HG03064 (cell line): Measurements from ENCODE around the gene JUN.

Experiments
- ATAC-seq: cut with Tn5 transposase; IDR thresholded peaks from one replicate; pipeline ENCODE4 v1.9.1; 2021; ENCODE audit warnings: low read depth; ENCODE audit not compliant: unreplicated experiment

JUN gene

DNA sequence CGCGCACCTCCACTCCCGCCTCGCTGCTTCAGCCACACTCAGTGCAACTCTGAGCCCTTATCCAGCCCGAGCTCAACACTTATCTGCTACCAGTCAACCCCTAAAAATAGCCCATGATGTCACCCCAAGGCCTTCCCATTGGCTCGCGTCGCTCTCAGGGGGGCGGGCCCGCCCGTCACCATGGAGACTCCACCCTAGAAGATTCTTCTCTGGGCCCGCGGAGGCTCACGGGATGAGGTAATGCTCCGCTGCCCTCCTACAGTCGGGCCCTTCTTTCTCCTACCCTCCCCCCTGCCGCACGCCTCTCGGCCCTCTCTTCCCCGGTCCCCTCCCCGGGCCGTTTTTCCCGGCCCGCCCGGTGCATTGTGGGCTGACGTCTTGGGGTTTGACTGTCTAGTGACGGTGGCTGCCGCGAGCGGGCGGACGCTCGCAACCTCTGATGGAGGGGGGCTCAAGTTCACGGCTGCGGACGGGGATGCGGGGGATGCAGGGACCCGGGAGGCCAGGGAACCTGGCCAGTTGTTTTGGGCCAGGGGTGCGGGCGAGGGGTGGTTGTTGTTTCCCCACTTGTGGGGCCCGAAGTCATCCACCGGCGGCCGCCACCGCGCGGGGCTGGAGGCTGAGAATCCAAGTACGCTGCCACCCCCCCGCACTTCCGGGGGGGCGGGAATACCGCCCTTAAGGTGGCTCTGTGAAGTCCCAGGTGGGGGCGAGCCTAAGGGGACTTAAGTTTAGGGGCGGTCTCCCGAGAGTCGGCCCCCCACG lies at the start of gene JUN:
JUN (minus strand) TSS at position 55 of the 765 bp plus-strand sequence. CDS start 977 bp downstream, outside the sequence.
- ATAC-seq: peak; percentile 74

DNA sequence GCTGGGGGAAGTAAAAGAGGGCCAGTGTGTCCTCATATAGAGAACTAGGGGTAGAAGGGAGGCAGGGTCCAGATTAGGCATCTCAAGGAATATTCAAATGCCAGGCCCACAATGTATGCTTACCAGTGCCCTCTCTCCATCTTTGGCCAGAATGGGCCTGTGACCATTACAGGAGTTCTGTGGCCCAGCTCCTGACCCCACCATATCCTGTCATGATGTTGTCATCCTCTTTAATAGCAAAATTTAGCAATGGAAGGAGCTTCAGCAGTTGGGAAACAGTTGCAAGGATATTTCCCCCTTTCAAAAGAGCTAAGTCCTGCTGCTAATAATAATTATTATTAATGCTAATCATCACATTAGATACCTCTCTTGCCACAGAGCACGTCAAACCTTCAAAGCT lies 49.3 kb upstream of the JUN start:
- no peak for ATAC-seq

DNA sequence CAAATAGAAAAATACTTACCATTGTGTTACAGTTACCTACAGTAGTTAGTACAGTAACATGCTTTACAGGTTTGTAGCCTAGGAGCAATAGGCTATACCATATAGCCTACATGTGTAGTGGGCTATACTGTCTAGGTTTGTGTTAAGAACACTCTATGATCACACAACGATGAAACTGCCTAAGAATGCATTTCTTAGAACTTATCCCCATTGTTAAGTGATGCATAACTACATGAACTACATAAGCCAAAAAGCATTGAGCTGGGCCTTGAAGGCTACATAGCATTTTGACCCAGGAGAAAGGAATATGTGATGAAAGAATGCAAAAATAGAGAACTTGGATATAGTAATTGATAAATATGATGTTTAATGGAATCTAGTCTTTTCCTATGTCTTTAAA lies 46.4 kb upstream of the JUN start:
- no peak for ATAC-seq

DNA sequence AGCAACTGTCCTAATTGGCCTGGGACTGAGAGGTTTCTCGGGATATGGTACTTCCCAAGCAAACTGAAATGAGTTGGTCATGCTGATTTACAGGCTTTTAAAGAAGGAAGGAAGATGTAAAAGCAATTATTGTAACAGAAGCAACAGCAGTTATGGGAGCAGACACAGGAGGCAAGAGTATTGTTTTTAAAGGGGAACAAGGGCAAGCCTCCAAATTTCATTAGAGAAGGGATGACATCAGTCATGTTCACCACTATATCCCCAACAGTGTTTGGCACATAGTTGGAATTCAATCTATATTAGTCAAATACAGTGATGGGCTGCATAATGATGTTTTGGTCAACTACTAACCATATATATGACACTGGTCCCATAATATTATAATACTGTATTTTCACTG lies 46.0 kb upstream of the JUN start:
- no peak for ATAC-seq

DNA sequence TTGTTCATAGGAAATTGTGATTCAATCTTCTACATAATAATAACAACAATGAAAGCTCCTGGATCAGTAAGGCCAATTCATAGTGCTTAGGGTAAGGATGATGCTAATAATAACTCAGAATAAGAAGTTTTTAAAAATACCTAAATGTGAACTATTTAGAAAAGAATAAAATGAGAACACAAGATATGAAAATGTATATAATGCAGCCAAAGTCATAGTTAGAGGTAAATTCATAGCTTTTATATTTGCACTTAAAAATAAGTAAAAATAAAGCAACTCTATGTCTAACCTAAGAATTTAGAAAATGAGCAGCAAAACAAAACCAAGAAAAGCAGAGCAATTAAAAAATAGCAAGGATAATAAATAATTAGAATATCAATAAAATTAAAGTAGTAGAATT lies 43.5 kb upstream of the JUN start:
- no peak for ATAC-seq

DNA sequence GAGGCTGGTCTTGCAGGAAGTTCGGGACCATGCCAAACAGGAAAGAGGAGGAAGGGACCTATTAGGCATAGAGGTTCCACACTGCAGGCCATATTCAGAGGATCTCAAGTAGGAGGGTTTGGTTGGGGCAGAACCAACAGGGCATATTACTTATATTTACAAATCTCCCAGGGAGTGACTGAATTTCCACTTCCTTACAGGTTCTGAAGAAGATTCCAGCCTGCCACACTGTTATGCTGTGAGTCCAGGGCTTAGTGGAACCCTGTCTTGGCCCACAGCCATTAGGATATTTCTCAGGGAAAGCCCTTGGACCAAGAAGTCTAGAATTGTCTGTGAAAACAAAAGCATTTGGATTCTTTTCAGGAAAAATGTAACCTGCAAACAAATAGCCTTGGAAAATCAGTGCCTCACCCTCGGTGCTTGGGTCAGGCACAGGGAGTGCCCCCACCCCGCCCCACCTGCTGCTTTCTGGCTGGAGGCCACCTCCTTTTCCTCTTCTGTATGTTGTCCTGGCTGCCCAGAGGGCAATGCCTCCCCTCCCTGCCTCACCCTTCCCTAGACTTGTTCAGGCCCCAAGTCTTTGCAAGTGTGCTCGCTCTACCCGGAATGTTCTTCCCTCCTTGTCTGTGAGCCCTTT lies 41.0 kb upstream of the JUN start:
- no peak for ATAC-seq

DNA sequence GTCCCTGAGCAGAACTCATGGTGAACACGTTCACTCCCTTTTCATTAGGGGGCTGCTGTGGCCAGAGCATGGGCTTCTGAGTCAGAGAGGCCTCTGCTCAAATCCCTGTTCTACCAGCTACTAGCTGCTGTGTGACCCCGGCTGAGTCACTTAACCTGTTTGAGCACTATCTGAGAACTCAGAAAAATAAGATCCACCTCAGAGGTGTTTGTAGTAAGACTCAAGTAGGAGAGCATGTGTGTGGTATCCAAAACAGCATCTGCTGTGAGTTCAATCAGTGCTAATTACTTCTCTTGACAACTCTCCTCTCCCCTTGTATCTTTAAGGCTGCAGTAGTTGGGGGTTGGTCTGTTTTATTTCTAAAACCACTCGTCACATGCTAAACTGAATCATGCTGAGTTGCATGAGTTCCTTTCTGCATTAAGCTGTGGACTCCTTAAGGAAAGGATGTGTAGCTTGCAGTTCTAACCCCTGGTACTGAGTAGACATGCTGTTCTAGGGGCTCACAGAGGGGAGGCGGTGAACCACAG lies 39.7 kb upstream of the JUN start:
- ATAC-seq: no peak

DNA sequence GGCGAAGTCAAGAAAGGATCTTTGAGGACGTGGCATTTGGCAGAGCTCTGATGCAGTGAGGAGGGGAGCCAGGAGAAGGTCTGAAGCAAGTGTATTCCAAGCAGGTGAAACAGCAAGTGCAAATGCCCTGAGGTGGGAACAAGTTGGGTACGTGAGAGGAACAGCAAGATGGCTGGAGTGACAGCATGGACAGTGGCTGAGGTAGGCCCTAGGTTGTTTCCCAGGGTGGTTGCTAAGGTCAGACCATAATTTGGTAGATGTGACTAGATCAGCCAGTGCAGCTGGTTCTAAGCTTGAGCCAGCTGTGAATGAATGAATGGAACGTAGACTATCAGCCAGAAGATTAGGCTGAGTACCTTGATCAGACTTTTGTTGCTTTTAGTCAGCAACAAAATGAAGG lies 37.5 kb upstream of the JUN start:
- ATAC-seq: no peak

DNA sequence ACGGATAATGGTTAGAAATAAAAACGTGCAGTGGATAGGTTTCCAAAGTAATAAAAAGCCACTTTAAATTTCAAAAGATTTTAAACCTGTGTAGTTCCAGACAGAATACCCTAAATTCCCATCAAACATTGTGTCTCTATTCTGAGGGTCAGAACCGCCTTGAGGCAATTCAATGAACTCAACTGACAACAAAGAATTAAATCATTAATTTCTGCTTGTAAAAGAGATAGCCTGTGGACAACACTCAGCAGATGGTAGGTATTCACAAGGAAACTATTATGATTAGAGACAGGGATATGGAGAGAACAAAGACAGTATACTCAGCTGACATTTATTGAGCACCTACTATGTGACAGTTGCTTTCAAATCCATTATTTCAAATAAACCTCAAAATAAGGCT lies 35.1 kb upstream of the JUN start:
- ATAC-seq: no peak

DNA sequence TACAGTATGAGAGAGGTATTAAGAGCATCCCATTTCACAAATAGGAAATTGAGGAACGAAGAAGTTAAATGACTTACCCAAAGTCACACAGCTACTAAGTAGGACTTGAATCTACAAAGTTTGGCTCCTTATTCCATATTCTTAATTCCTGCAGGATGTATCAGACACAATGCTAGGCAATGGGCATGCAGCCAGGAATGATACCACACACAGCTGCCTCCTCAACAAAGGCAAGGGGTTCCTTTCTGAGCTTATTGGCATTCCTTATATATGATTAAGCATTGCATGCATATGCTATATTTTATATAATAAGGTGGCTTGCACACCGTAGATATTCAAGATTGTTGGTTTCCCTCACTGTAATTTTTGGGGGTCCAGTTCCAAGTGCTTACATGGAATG lies 34.2 kb upstream of the JUN start:
- ATAC-seq: no peak

DNA sequence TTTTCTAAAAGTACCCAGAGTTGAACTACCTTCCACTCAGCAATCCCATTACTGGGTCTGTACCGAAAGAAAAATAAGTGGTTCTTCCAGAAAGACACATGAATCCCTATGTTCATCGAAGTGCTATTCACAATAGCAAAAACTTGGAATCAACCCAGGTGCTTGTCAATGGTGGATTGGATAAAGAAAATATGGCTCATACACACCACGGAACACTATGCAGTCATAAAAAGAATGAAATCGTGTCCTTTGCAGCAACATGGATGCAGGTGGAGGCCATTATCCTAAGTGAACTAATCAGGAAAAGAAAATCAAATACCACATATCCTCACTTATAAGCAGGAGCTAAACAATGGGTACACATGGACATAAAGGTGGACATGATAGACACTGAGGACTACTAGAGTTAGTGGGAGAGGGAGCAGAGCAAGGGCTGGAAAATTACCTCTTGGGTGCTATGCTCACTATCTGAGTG lies 32.9 kb upstream of the JUN start:
- no peak for ATAC-seq

DNA sequence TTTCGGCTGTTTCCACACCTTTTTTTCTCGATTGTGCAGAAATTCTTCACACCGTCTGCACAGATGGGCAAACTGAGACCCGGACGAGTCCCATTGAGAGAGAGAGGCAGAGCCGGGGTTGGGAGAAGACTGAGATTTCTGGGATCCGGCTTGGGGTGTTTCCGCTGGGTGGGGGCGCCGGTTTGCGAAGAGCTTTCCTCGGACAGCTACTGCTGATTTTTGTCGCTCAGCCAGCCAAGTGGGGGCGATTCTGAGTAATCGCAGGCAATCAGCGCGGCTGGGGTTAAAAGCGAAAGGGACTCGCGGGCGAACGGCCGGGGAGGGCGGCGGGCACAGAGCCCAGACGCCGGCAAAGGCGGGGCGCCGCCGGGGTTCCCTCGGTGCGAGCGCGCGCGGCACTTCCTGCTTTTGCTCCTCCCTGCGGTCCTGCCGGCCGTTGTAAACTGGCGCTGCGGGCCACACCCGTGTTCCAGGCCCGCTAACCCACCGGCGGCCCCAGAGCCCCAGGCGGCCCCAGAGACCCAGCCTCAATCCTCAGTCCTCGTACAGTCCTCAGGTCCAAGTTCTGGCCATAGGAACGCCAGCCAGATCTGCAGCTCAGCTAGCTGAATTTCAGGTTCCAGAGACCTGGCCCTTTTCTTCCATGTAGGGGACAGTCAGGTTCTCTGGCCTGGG lies 32.4 kb upstream of the JUN start:
- peak; percentile 88 for ATAC-seq

DNA sequence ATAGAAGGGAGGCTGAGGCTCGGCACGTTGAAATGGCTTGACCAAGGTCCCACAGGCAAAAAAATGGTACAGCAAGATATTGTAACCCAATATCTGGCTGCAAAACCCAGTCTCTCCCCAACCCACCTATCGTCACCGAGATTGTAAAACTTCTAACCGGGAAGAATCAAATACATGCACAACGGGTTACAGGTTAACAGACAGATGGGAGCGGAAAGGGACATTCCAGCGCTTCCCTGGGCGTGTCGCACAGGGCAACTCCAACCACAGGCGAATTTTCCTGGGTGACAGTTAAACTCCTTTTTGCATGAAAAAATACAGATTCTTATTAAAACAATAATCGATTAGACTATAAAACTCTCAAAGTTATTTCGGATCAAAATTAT lies 31.8 kb upstream of the JUN start:
- peak; percentile 16 for ATAC-seq

DNA sequence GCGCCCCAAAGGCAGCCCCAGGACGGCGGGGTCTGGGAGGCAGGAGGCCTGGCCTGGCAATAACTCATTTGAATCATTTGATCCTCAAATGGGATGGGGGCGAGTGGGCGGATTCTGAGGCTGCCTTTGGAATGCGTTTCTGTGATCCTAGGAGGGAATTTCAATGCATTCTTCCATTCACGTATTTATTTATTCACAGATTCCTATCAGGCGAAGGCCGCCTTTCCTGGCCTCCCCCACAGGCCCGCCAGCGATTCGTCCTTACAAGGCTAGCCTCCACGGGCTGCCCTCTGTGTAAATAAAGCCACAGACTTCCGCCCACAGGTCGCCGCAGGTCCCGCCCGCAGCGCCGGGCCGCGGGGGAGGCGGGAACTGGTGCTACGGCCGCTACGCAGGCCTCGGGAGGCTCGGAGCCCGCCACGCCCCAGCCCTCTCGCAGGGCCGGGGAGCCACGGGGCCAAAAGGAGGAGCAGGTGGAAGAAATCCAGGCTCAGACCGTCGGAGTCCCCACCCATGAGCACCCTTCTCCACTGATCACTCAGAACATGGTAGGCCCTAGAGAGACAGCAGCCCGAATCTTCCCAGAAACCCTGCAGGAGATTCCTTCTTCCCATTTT lies 31.3 kb upstream of the JUN start:
- ATAC-seq: peak; percentile 61

DNA sequence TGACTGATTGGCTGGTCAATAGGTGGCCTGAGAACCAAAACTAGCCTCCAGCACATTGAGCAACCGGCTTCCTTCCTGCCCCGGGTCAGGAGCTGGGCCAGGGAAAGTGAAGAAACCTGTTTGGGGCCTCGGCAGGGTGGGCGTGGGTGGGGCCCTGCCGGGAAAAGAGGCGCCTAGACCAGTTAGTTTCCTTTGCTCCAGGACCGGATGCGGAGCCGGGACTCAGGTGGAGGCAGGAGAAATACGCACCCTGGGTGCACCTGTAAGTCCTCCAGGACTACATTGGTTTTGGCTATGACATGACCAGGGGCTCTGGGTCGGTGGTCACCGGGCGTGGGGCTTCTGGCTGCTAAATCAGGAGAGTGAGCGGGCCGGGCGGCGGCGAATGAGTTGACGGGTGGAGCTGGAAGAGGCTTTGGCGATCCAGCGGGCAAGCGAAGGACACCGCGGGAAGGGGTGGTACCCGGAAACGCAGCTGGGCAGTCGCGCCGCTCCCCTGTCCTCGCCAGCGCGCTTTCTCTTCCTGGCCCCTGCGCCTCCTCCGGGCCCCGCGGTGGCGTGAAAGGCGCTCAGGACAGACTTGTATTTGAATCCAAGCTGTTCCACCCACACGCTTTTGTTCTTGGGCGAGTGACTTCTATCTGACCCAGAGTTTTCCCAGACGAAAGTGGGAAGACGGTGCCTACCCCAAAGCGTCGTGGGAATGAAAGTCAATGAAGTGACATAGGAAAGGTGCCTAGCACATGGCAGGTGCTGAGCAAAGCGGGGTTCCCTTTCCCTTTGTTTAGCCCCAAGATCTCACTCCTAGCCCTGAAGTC lies 30.6 kb upstream of the JUN start:
- no peak for ATAC-seq

DNA sequence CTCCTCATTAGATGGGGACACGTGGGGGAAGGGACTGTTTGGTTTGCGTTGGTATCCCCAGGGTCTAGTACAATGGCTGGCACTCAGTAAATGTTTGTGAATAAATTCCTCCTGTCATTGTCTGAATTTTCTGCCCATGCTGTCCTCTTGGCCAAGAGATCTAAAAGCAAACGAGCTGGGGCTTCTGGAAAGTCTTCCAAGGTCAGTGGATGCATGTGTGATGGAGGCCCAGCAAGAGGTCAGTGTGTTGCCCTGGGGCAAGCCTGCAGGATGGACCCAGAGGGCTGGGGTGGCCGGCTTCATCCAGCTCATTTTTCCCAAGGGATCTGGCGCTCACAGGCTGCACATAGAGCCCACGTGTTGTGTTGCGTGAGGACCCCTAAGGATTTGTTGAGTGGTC lies 30.0 kb upstream of the JUN start:
- ATAC-seq: no peak

DNA sequence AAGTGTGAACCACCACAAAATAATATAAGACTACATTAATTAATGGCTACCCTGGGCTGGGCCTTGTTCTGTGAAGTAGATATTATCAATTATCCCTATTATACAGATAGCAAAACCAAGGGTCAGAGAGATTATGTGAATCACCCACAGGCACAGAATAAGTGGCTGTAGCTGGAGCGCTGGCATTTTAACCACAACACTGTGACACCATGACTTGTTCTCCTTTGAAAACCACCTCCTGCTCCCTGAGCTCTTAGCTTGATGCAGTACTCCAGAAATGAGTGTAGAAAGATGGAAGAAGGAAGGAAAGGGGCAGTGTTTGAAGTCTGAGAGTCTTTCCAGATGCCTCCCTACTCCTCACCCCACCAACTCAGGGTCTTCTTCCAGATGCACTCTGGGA lies 29.5 kb upstream of the JUN start:
- no peak for ATAC-seq

DNA sequence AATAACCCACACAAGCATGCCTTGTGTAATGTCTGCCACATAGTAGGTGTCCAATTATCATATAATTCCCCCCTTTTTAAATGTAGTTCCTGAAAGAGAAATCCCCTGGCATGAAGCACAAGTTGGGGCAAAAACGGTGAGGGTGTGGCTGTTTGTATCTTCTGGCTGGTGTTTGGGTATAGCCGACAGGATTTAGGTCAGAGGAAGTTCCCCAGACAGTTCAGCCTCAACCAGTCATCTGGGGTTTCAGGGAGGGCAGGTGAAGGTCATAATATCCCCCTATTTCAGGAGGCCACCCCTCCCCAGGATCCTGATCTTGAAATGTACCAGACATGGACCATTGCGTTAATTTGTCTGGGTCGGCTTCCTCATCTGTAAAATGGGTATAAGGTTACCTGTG lies 29.1 kb upstream of the JUN start:
- no peak for ATAC-seq

DNA sequence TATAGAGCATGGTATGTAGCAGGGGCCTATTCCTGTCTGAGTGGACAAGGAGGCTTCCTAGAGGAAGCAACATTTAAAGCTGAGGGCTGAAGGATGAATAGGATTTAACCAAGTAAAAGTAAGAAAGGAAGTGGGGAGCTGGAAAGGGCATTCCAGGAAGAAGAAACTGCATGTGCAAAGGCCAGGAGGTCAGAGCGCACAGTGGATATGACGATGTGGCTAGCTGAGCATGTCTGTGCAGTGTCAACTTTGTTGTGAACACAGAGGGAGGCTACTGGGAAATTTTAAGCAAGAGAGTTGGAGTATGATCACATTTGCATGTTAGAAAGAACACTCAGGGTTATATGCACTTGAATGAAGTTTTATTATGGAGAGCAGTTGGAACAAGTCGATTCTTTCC lies 28.6 kb upstream of the JUN start:
- no peak for ATAC-seq

DNA sequence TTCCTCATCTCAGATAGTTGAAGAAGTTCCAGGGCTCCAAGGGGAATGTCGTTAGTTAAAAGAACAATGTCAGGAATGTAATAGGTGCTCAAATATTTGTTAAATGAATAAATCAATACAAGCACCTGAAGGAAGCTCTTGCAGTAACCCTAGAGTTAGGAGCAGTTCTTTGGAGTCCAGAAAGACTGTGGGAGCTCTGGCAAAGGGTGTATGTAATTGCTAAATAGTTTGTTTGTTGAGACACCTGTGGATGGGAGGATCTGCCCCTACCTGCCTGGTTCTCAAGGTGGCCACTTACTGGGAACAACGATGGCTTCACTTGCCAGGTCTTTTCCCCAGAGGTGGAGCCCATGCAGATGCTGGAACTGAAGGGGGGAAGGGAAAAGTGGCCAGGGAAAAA lies 27.5 kb upstream of the JUN start:
- no peak for ATAC-seq
